GM12892 (cell line): ENCODE measurements around the gene LPIN1.

ENCODE experiments used
- DNase-seq: peaks from one replicate; pipeline ENCODE4 v3.0.0; 2011; ENCODE audit not compliant: insufficient read length
- FAIRE-seq: peaks from 2 replicates; lab custom pipeline; 2011; peaks lifted over from hg19 to GRCh38; lab: Jason Lieb, UNC
- POLR2A ChIP-seq: IDR thresholded peaks from 2 replicates; pipeline ENCODE4 v1.6.1; 2011; ENCODE audit warnings: low read depth, low read length, control low read depth
- POLR2AphosphoS5 ChIP-seq: IDR thresholded peaks from 2 replicates; pipeline ENCODE4 v1.6.1; 2011; ENCODE audit warnings: low read depth, low read length, control low read depth
- TAF1 ChIP-seq: IDR thresholded peaks from 2 replicates; pipeline ENCODE4 v1.6.1; 2011; ENCODE audit warnings: low read depth, mild to moderate bottlenecking, control low read depth, low read length, borderline replicate concordance

Gene LPIN1

DNA sequence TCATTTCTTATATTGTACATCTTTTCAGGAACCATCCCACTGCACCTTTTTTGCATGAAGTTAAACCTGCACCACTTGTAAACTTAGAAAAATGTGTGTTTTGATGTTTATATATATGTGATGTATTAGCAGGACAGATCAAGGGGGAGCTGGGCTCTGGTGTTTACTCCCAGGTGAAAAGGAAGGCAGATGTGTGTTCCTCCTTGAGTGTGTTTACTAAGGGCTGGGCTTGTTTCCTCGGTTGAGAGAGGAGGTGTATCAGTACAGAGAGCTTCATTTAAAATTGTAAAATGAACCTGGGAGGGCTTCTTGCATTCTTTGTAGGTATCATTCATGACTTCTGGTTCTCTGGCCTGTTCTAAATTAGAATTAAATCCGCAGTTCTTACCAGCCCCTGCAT is 14.8 kb downstream of the LPIN1 start:
- DNase-seq (no peak), FAIRE-seq (no peak)
- TF ChIP-seq POLR2A (no peak), TAF1 (no peak), POLR2AphosphoS5 (no peak)

DNA sequence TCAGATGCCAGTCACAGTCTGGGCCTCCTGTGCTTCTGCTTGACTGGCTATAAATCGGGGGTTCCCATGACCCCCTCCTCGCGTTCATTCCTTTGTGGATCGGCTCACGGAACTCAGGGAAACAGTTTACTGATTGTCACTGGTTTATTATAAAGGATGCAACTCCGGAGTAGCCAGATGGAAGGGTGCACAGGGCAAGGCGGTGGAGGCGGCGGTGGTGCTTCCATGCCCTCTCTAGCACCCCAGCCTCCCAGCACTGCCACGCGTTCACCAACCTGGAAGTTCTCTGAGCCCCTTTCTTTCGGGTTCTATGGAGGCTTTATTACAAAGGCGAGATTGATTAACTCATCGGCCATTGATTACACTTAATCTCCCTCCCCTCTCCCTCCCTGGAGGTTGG is 15.6 kb downstream of the LPIN1 start:
- TF ChIP-seq POLR2A: no peak
- TF ChIP-seq POLR2AphosphoS5: no peak
- no peak for TF ChIP-seq TAF1
- DNase-seq (no peak), FAIRE-seq (no peak)

DNA sequence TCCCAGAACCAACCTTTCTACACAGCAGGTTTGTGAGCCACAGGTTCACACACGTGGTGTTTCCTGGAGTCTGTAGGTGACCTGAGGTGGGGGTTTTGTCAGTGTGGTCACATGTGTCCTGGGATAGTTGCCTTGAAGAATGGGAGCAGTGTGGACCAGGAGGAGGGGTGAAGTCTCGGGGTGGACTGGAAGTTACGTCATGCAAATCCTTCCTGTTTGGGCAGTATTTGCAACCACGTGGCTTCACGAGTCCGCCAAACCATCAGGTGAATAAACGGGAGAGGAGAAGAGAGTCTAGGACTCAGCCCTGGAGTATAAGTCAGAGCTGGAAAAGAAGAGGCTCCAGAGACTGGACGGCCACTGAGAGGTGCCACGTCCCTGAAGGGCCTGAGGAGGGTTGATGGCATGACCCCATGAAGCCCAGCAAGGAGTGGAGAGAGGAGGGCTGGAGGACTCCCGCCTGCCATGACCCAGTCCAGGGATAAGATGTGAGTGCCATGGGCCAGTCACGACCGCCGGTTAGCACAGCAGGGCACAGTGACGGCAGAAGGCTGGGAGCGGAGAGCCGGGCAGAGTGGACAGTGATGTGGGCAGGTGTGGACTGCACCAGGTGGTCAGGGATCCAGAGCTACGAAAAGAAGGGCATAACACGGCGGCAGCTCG is 16.5 kb downstream of the LPIN1 start:
- FAIRE-seq (no peak), DNase-seq (no peak)
- TF ChIP-seq POLR2A (no peak), POLR2AphosphoS5 (no peak), TAF1 (no peak)

DNA sequence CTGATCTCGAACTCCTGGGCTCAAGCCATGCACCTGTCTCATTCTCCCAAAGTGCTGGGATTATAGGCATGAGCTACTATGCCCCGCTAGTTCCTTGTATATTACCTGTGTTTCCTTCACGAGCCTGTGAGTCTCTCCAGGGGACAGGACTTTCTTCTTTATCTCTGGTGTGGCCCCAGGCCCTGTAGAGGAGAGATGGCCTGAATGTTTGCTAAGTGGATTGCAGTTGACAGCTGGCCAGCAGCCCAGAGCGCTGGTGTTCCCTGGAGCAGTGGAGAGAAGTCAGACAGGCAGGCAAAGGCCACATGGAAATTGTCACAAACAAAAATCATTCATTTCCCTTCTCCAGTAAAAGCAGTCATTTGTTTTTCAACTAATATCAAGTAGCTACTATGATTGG is 17.9 kb downstream of the LPIN1 start:
- no peak for FAIRE-seq
- DNase-seq: no peak
- TF ChIP-seq POLR2A (no peak), POLR2AphosphoS5 (no peak), TAF1 (no peak)

DNA sequence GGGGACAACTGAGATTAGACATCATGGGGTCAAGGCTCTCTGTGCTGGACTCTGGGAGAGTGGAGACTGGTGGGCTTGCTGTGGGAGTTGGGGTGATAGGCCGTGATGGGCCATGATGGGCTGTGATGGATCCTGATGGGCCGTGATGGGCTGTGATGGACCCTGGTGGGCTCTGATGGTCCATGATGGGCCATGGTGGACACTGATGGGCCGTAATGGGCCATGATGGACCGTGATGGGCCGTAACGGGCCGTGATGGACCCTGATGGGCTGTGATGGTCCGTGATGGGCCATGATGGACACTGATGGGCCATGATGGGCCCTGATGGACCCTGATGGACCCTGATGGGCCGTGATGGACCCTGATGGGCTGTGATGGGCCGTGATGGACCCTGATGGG is 18.5 kb downstream of the LPIN1 start:
- FAIRE-seq (no peak), DNase-seq (no peak)
- TF ChIP-seq POLR2AphosphoS5 (no peak), TAF1 (no peak), POLR2A (no peak)

DNA sequence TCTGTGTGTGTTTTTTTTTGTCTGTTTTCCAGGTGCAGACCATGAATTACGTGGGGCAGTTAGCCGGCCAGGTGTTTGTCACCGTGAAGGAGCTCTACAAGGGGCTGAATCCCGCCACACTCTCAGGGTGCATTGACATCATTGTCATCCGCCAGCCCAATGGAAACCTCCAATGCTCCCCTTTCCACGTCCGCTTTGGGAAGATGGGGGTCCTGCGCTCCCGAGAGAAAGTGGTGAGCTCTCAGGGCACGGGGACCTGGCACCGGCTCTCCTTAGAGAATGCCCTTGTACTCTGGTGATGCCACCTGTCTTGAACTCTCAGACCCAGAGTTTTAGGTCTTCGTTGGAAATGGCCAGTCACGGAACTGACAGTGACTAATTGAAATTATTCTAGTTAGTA is 19.1 kb downstream of the LPIN1 start:
- TF ChIP-seq TAF1 (no peak), POLR2A (no peak), POLR2AphosphoS5 (no peak)
- DNase-seq: no peak
- no peak for FAIRE-seq

DNA sequence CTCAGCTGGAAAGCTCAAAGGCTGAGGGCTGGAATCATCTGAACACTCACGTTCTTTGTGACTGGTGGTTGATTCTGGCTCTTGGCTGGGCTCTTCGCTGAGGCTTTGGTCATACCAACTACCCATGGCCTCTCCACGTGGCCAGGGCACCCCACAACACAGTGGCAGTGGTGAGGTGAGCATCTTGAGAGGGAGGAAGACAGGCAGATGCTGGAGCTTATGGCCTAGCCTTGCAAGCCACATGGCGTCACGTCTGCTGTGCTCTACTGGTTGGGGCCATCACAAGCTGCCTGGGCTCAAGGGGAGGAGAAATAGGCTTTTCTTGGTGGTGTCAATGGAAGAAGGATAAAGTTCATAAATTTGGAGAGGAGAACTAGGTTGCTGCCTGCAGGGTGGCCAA is 19.6 kb downstream of the LPIN1 start:
- TF ChIP-seq TAF1 (no peak), POLR2A (no peak), POLR2AphosphoS5 (no peak)
- DNase-seq: no peak
- no peak for FAIRE-seq

DNA sequence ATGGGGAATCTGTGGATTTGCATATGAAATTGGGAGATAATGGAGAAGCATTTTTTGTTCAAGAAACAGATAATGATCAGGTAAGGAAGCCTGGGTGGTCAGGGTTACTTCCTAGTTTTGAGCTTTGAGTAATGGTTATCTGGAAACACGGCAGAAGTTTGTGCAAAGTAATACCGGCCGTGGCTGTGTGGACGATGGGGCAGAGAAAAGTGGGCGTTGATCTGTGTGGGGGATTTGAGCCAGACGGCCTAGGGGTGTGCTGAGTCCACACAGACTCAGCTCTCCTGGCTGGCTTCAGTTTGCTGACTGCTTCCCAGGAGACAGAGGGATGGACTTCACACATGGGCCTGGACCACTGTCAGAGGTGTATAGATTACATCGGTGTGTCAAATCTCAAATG is 21.3 kb downstream of the LPIN1 start:
- DNase-seq: no peak
- no peak for FAIRE-seq
- no peak for TF ChIP-seq POLR2AphosphoS5
- TF ChIP-seq POLR2A: no peak
- TF ChIP-seq TAF1: no peak

DNA sequence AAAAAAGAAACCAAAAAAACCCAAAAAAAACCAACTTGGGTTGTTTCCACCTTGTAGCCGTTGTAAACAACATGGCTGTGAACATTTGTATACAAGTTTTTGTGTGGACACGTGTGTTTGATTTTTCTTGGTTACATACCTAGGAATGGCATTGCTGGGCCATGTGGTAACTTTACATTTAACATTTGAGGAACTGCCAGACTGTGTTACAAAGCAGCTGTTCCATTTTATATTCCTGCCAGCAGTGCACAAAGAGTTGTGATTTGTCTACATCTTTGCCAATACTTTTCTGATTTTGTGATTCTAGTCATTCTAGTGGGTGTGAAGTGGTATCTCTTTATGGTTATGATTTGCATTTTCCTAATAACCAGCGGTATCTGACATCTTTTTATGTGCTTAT is 22.5 kb downstream of the LPIN1 start:
- DNase-seq (no peak), FAIRE-seq (no peak)
- TF ChIP-seq POLR2A: no peak
- no peak for TF ChIP-seq POLR2AphosphoS5

DNA sequence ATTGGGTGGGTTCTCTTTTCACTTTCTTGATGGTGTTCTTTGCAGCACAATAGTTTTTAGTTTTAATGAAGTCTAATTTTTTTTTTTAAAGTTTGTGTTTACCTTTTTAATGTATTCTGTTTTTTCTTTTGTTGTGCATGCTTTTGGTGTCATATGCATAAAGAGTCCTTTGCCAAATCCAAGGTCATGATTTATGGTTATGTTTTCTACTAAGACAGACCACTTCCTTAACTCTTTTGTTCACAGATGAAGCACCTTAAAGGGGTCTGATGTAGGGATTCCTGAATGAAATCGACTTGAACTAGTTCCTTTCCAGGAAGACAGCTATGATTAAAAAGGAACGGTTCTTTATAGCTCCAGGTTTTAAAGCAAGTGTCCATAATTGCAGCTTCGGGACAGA is 23.1 kb downstream of the LPIN1 start:
- TF ChIP-seq TAF1: no peak
- TF ChIP-seq POLR2A: no peak
- no peak for TF ChIP-seq POLR2AphosphoS5
- FAIRE-seq: no peak
- no peak for DNase-seq

DNA sequence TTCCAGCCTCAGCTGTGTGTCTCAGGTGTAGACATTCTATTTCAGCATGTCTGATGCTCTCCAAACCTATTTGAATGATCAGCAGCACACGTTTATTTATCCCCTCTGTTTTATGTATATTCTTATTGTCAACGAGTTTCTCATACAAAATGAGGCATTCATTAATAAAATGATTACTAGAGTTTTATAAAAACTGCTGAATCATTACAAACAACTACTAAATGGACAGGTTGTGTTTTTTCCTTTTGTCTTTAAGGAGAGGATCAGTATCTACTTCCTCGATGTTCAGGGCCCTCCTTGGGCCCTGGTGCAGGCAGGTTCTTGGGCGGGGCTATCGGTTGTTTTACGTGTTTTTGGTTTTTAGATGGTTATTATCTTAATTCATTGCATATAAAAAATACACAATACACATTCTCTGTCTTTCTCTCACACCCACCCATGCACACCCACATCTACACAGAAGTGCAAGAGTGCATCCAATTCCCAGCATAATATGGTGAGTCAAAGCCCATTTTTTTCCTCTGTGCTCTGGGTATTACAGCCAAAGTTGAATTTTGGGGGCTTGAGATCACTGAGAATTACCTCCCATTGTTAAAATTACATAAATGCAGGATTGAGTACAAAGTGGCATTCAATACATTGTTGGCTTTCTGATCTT is 24.2 kb downstream of the LPIN1 start:
- TF ChIP-seq POLR2A (no peak), POLR2AphosphoS5 (no peak), TAF1 (no peak)
- FAIRE-seq (no peak), DNase-seq (no peak)

DNA sequence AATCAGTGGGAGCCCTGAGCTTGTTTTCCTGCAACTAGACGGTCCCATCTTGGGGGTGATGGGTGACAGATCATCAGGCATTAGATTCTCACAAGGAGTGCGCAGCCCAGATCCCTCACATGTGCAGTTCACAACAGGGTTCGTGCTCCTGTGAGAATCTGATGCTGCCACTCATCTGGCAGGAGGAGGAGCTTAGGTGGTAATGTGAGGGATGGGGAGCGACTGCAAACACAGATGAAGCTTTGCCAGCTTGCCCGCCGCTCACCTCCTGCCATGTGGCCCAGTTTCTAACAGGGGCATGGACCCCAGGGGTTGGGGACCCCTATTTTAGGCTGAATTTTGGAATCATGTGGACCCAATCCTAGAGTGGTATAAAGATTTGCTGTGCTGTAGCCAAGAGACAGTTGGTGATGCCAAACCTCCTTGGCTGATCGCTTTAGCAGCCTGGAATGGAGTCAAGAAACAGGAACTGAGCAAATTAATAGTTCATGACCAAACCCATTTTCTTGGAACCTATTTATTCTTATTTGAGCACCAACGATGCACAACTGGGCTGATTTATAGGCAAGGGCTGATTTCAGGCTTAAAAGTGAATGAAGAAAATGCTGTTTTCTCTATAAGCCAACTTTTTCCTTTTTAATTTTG is 25.7 kb downstream of the LPIN1 start:
- TF ChIP-seq POLR2A (no peak), TAF1 (no peak), POLR2AphosphoS5 (no peak)
- DNase-seq (no peak), FAIRE-seq (no peak)
